ENCODE data around the gene PTPRG.

Gene PTPRG

DNA sequence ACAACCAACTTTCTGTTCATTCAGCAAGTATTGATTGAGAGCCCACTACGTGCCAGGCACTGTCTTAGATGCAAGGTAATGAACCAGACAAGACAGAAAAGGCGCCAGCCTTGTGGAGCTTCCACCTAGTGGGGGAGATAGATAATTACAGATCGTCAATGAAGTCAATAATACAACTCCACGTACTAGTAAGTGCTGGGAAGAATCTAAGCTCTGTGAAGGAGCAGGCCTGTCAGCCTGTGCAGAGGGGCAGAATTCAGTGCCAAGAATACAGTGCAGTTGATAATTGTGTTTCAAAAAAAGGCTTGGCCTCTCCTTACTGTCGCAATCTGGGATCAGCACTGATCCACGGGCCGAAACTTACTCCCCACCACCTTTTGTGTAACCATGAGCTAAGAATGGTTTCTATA is 625.7 kb downstream of the PTPRG start:
- Histone ChIP-seq H3K4me1 (ENCODE audit: control insufficient read depth in 1 of 2, insufficient read depth in 2 of 2, low read length in 2 of 2) (no peaks in the 10 kb centered on the region), H3K79me1 (ENCODE audit: low read length) (no peaks in the 10 kb centered on the region), H2AK5ac (ENCODE audit: low read length) (no peak overlapping the region), H3K4me3 (ENCODE audit: low read depth, low read length) (no peak overlapping the region), H2AFZ (ENCODE audit: insufficient read depth, low read length, poor library complexity) (no peak overlapping the region), H3K27ac (ENCODE audit: low read depth, low read length) (no peak overlapping the region), H3K23ac (ENCODE audit: low read length) (no peak overlapping the region), H2BK5ac (ENCODE audit: low read depth, low read length, poor library complexity) (no peak overlapping the region), H4K91ac (ENCODE audit: low read depth, low read length) (no peak overlapping the region), H2BK12ac (ENCODE audit: low read length) (no peak overlapping the region), H3K9me3 (ENCODE audit: insufficient read depth, low read depth, low read length) (peaks cover 7% of the 10 kb centered on the region), H3K36me3 (ENCODE audit: control insufficient read depth in 1 of 2, insufficient read depth in 2 of 2, low read length in 2 of 2) (no peaks in the 10 kb centered on the region), H3K4ac (ENCODE audit: low read depth, low read length) (no peak overlapping the region), H2BK120ac (ENCODE audit: insufficient read depth, low read length, poor library complexity) (no peak overlapping the region), H3K18ac (ENCODE audit: low read length) (no peak overlapping the region), H4K8ac (ENCODE audit: low read depth, low read length) (no peak overlapping the region), H3K4me2 (ENCODE audit: low read length) (no peak overlapping the region), H3K14ac (ENCODE audit: low read length) (no peak overlapping the region), H3K27me3 (ENCODE audit: insufficient read depth, low read length) (no peaks in the 10 kb centered on the region), H3K79me2 (ENCODE audit: control insufficient read depth, insufficient read depth, low read length, poor library complexity) (no peaks in the 10 kb centered on the region), H4K12ac (ENCODE audit: low read depth, low read length) (no peak overlapping the region), H3K9ac (ENCODE audit: low read length) (no peak overlapping the region)
- no CpG with 5 or more reads among the region's 7 CpGs for WGBS (ENCODE audit: extremely low coverage, insufficient coverage, insufficient read length)
- DNase-seq, result peak in 1 of 2 donors; percentile 33

DNA sequence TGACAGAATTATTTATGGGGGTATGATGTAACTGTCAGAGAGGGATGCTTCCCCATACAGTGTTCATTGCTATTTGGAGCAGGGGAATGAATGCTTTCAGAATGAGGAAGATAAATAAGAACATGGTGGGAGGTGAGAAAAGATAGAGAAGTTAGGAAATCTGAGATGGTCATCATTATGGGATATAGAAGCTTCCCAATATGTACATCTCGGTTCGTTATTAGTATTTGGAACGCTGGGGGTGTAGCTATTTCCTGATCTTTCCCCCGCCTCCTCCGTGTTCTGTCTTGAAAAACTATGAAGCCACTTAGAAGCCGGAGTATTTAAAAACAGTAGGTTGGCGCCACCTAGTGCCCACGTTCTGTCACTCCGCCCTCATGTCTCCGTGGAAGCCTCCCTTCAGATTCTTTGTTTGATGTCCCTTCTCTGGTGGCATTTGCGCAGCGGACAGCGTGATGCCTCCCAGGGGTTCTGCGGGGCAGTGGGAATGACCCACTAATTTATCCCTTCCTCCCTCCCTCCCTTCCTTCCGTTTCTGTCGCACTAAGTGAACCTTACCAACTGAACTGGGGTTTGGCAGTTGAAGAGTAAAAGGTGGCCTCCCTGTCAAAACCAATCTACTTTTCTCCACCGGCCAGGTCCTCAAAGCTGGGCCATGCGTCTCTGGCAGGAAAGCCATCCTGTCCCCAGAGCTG is 627.5 kb downstream of the PTPRG start:
- Histone ChIP-seq H2BK12ac (ENCODE audit: low read length) (no peak overlapping the region), H3K4ac (ENCODE audit: low read depth, low read length) (no peak overlapping the region), H2AK5ac (ENCODE audit: low read length) (no peak overlapping the region), H3K9me3 (ENCODE audit: insufficient read depth, low read depth, low read length) (peaks cover 7% of the 10 kb centered on the region), H2BK120ac (ENCODE audit: insufficient read depth, low read length, poor library complexity) (no peak overlapping the region), H3K36me3 (ENCODE audit: control insufficient read depth in 1 of 2, insufficient read depth in 2 of 2, low read length in 2 of 2) (no peaks in the 10 kb centered on the region), H3K4me1 (ENCODE audit: control insufficient read depth in 1 of 2, insufficient read depth in 2 of 2, low read length in 2 of 2) (no peaks in the 10 kb centered on the region), H3K14ac (ENCODE audit: low read length) (no peak overlapping the region), H3K79me1 (ENCODE audit: low read length) (no peaks in the 10 kb centered on the region), H3K23ac (ENCODE audit: low read length) (no peak overlapping the region), H3K4me2 (ENCODE audit: low read length) (no peak overlapping the region), H3K18ac (ENCODE audit: low read length) (no peak overlapping the region), H4K91ac (ENCODE audit: low read depth, low read length) (no peak overlapping the region), H4K12ac (ENCODE audit: low read depth, low read length) (no peak overlapping the region), H2AFZ (ENCODE audit: insufficient read depth, low read length, poor library complexity) (no peak overlapping the region), H2BK5ac (ENCODE audit: low read depth, low read length, poor library complexity) (no peak overlapping the region), H3K4me3 (ENCODE audit: low read depth, low read length) (no peak overlapping the region), H4K8ac (ENCODE audit: low read depth, low read length) (no peak overlapping the region), H3K27ac (ENCODE audit: low read depth, low read length) (no peak overlapping the region), H3K9ac (ENCODE audit: low read length) (peak overlapping the region; percentile 27), H3K79me2 (ENCODE audit: control insufficient read depth, insufficient read depth, low read length, poor library complexity) (no peaks in the 10 kb centered on the region), H3K27me3 (ENCODE audit: insufficient read depth, low read length) (no peaks in the 10 kb centered on the region)
- peak; percentile 72 to 83 for DNase-seq
- WGBS (ENCODE audit: extremely low coverage, insufficient coverage, insufficient read length), result no CpG with 5 or more reads among the region's 18 CpGs

DNA sequence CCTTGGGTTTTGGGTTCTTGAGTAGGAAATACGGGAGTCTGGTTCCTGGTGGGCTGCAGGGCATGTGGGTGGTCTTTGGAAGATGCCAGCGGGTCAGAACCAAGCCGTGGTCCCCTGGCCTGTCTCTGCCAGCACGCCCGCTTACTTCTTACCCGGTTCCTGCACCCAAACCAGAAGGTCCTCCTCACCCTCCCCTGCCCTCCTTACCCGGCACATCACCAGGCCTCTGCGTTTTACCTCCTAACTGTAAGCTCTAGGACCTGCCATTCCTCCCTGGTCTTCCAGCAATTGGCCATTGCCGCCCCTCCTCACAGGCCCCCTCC is 628.0 kb downstream of the PTPRG start:
- Histone ChIP-seq H2BK12ac (ENCODE audit: low read length) (no peak overlapping the region), H3K23ac (ENCODE audit: low read length) (no peak overlapping the region), H3K9me3 (ENCODE audit: insufficient read depth, low read depth, low read length) (peaks cover 7% of the 10 kb centered on the region), H3K27me3 (ENCODE audit: insufficient read depth, low read length) (no peaks in the 10 kb centered on the region), H3K9ac (ENCODE audit: low read length) (peak overlapping the region; percentile 27), H3K4me1 (ENCODE audit: control insufficient read depth in 1 of 2, insufficient read depth in 2 of 2, low read length in 2 of 2) (no peaks in the 10 kb centered on the region), H3K36me3 (ENCODE audit: control insufficient read depth in 1 of 2, insufficient read depth in 2 of 2, low read length in 2 of 2) (no peaks in the 10 kb centered on the region), H2BK5ac (ENCODE audit: low read depth, low read length, poor library complexity) (no peak overlapping the region), H4K91ac (ENCODE audit: low read depth, low read length) (no peak overlapping the region), H2AFZ (ENCODE audit: insufficient read depth, low read length, poor library complexity) (no peak overlapping the region), H3K27ac (ENCODE audit: low read depth, low read length) (no peak overlapping the region), H3K4me2 (ENCODE audit: low read length) (no peak overlapping the region), H3K79me2 (ENCODE audit: control insufficient read depth, insufficient read depth, low read length, poor library complexity) (no peaks in the 10 kb centered on the region), H3K4me3 (ENCODE audit: low read depth, low read length) (no peak overlapping the region), H3K4ac (ENCODE audit: low read depth, low read length) (no peak overlapping the region), H3K18ac (ENCODE audit: low read length) (no peak overlapping the region), H2BK120ac (ENCODE audit: insufficient read depth, low read length, poor library complexity) (no peak overlapping the region), H4K12ac (ENCODE audit: low read depth, low read length) (no peak overlapping the region), H3K79me1 (ENCODE audit: low read length) (no peaks in the 10 kb centered on the region), H4K8ac (ENCODE audit: low read depth, low read length) (no peak overlapping the region), H3K14ac (ENCODE audit: low read length) (no peak overlapping the region), H2AK5ac (ENCODE audit: low read length) (no peak overlapping the region)
- DNase-seq, result no peak
- WGBS (ENCODE audit: extremely low coverage, insufficient coverage, insufficient read length), result no CpG with 5 or more reads among the region's 9 CpGs

DNA sequence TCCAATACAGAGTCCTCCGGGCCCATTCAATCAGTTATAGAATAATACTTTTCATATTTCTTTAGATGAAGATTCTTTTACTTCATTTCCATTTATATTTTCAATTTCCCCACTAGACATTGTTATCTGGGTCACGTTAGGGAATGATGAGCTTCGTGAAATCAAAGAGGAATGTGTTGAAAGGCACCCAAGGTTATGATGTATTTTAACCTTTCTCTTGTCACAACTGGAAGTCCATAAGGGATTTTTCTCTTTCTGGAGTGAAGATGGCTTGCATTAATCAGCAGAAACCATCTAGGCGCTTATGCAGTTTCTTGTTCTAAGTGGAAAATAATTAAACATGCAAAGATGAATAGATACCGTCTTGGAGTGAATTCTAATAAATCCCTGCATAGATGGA is 631.5 kb downstream of the PTPRG start:
- no CpG with 5 or more reads among the region's 5 CpGs for WGBS (ENCODE audit: extremely low coverage, insufficient coverage, insufficient read length)
- H3K4ac ChIP-seq (ENCODE audit: low read depth, low read length), result no peak overlapping the region
- H3K4me1 ChIP-seq (ENCODE audit: control insufficient read depth in 1 of 2, insufficient read depth in 2 of 2, low read length in 2 of 2), result no peaks in the 10 kb centered on the region
- H4K91ac ChIP-seq (ENCODE audit: low read depth, low read length), result no peak overlapping the region
- H2BK12ac ChIP-seq (ENCODE audit: low read length), result no peak overlapping the region
- no peak overlapping the region for H3K4me3 ChIP-seq (ENCODE audit: low read depth, low read length)
- H3K9me3 ChIP-seq (ENCODE audit: insufficient read depth, low read depth, low read length), result peaks cover 5% of the 10 kb centered on the region
- H3K79me2 ChIP-seq (ENCODE audit: control insufficient read depth, insufficient read depth, low read length, poor library complexity), result no peaks in the 10 kb centered on the region
- H3K27me3 ChIP-seq (ENCODE audit: insufficient read depth, low read length), result no peaks in the 10 kb centered on the region
- no peak overlapping the region for H3K4me2 ChIP-seq (ENCODE audit: low read length)
- no peak overlapping the region for H3K9ac ChIP-seq (ENCODE audit: low read length)
- no peak overlapping the region for H2AFZ ChIP-seq (ENCODE audit: insufficient read depth, low read length, poor library complexity)
- H2BK120ac ChIP-seq (ENCODE audit: insufficient read depth, low read length, poor library complexity), result no peak overlapping the region
- no peak overlapping the region for H3K27ac ChIP-seq (ENCODE audit: low read depth, low read length)
- no peak overlapping the region for H3K18ac ChIP-seq (ENCODE audit: low read length)
- H3K79me1 ChIP-seq (ENCODE audit: low read length), result no peaks in the 10 kb centered on the region
- H4K12ac ChIP-seq (ENCODE audit: low read depth, low read length), result no peak overlapping the region
- H3K14ac ChIP-seq (ENCODE audit: low read length), result no peak overlapping the region
- no peak overlapping the region for H2BK5ac ChIP-seq (ENCODE audit: low read depth, low read length, poor library complexity)
- H3K36me3 ChIP-seq (ENCODE audit: control insufficient read depth in 1 of 2, insufficient read depth in 2 of 2, low read length in 2 of 2), result no peaks in the 10 kb centered on the region
- H2AK5ac ChIP-seq (ENCODE audit: low read length), result no peak overlapping the region
- H3K23ac ChIP-seq (ENCODE audit: low read length), result no peak overlapping the region
- H4K8ac ChIP-seq (ENCODE audit: low read depth, low read length), result no peak overlapping the region
- no peak for DNase-seq
